ENCODE data around the gene IDH1.

DNA sequence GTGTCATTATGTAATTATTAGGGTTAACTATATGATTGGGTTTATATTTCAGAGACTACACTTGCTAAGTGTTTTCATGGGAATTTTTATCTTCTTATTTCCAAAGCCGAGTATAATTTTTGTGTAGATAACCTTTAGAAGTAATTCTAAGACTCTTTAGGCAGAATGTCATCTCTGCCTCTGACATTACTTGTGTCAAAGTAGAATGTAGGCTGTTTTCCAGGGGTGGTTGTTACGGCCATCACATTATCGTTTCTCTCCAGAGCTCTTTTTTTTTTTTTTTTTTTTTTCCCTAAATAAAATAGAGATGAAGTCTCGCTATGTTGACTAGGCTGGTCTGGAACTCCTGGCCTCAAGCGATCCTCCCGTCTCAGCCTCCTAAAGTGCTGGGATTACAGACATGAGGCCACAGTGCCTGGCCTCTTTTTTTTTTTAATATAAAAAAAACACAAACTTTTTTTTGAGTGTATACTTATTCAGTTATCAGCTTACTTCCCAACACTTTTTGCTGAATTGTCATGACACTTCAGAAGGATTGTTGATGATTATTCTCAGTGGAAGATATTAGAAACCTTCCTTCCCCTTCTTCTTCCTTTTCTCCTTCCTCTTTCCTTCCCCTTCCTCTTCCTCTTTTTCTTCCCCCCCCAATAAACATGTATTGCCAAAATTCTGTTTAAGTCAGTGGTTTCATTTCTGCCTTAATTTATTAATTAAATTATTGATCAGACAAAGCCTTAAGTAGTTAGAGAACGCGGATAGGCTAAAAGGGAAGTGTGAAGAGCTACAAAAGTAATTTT is 13.5 kb upstream of the IDH1 start:
- TF ChIP-seq, protein P1, sequence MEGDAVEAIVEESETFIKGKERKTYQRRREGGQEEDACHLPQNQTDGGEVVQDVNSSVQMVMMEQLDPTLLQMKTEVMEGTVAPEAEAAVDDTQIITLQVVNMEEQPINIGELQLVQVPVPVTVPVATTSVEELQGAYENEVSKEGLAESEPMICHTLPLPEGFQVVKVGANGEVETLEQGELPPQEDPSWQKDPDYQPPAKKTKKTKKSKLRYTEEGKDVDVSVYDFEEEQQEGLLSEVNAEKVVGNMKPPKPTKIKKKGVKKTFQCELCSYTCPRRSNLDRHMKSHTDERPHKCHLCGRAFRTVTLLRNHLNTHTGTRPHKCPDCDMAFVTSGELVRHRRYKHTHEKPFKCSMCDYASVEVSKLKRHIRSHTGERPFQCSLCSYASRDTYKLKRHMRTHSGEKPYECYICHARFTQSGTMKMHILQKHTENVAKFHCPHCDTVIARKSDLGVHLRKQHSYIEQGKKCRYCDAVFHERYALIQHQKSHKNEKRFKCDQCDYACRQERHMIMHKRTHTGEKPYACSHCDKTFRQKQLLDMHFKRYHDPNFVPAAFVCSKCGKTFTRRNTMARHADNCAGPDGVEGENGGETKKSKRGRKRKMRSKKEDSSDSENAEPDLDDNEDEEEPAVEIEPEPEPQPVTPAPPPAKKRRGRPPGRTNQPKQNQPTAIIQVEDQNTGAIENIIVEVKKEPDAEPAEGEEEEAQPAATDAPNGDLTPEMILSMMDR (IDR thresholded peaks at IDR 0.05), result no peak
- TF ChIP-seq POLR2A (IDR thresholded peaks at IDR 0.05) (no peak), POLR2AphosphoS5 (IDR thresholded peaks at IDR 0.05) (no peak)

Data from prostate gland (tissue), 2 donors.